Stimulated activated CD8-positive, alpha-beta memory T cell treated with anti-CD3 and anti-CD28 coated beads, Interleukin-4, amount 100 ng/mL, for 48 hours (primary cell): ENCODE results near the gene RIMKLB.
"Not testable (repeated sequence)": the region's sequence is repeated elsewhere in the genome, so short reads cannot be mapped to it uniquely, and the experiment has no call there.

ENCODE experiments used
- DNase-seq: peaks from one replicate; pipeline ENCODE4 v3.0.0-alpha.2; 2020

The RIMKLB gene

DNA sequence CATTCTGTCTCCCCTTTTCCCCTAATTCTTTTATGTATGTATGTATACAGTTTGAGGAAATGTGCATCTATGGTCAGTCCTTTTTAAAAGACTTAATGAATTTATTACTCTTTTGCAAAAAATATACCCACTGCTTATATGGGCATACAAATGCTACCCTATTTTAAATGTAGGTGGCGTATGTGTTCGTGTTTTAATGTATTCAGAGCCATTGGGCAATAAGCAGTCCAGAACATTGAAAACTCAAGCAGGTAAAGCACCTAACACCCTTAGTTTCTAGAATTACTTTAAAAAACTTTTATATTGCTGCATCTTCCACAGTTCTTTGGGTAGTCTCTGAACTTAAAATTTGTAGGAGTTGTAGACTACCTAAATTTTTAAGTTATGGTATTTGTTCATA, 82.1 kb downstream of the RIMKLB start:
- DNase-seq, result no peak

DNA sequence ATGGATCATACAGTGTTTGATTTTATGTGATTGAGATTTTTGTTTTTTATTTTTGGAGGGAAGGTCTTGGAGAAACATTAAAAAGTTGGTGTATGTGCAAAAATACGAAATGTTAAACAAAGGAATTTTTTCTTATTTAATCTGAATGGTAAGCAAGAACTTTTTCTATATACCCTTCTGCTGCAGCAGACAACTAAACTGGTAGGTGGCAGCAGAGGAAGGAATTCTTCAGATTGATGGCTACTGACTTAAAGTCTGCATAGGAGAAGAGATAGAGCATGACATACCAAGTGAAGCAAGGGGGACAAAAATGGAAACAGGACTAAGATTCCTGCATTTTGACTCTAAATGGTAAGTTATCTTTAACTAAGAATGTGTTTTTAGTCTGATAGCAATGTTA, 82.6 kb downstream of the RIMKLB start:
- no peak for DNase-seq

DNA sequence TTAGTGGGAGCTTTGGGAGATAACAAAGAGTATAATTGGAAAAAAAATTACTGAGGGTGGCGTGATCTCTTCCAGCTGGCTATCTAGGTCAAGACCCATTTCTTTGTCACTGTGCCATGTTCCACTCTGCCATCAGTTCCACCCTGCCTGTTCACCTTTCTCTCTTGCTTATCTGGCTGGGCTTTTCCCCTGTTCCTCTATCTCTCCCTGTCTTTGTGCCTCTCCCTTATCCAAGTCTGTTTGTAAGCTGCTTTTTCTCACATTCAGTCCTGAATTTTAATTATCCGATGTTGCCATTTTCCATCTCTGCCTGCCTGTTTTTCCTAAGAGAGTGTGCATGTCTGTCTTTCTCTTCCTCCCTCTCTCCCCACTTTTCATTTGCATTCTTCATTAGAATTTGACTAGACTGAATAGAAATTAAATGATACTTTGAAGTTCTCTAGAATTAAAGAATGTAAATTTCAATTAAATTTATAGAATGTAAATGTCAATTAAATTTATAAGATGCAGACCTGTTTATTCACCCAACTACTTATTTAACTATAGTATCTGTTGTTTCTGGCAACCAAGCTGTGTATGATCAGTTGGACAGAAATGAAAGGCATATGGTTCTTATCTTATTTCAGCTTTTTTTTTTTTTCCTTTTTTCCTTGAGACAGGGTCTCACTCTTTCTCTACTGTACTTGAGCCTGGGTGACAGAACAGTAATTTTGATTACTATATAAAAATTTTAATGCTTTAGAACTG, 83.8 kb downstream of the RIMKLB start:
- no peak for DNase-seq

DNA sequence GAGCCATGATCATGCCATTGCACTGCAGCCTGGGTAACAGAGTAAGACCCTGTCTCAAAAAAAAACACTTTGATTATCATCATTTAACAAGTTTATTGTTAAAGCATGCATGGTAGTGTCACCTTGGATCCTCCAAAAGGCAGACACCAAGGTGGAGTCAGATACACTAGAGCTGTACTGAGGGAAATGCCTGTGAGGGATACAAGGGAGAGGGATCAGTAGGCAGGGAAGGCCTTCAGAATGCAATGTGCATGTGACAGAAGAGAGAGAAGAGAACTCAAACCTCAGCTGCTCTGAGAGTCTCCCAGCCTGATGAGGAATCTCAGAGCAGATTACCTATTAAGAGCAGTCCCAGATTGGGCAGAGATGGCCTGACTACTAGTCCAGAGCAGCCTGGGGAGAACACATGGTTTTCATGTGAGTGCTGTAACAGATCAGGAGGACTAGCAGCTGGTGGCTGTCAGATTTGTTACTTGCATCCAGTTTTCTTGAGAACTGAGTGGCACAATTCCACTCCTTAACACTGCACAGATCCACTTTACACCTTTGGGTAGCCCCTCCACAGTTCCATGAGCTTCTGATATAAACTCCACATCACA, 86.6 kb downstream of the RIMKLB start:
- DNase-seq, result no peak

DNA sequence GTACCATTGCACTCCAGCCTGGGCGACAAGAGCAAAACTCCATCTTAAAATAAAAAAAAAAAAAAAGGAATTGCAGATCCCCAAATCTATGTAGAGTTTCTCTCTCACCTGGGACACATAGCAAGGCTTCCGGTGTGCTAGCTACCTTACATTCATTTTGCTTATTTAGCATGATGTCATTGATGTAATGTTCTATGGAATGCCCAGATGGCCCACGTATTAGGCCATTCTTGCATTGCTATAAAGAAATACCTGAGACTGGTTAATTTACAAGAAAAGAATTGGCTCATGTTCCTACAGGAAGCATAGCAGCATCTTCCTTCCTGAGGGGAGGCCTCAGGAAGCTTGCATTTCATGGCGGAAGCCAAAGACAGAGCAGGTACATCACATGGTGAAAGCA, 87.7 kb downstream of the RIMKLB start:
- DNase-seq, result no peak

DNA sequence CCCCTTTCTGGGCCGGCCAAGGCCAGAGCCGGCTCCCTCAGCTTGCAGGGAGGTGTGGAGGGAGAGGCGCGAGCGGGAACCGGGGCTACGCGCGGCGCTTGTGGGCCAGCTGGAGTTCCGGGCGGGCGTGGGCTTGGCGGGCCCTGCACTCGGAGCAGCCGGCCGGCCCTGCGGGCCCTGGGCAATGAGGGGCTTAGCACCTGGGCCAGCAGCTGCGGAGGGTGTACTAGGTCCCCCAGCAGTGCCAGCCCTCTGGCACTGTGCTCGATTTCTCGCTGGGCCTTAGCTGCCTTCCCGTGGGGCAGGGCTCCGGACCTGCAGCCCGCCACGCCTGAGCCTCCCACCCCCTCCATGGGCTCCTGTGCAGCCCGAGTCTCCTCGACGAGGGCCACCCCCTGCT, 89.4 kb downstream of the RIMKLB start:
- DNase-seq, result not testable (repeated sequence)

DNA sequence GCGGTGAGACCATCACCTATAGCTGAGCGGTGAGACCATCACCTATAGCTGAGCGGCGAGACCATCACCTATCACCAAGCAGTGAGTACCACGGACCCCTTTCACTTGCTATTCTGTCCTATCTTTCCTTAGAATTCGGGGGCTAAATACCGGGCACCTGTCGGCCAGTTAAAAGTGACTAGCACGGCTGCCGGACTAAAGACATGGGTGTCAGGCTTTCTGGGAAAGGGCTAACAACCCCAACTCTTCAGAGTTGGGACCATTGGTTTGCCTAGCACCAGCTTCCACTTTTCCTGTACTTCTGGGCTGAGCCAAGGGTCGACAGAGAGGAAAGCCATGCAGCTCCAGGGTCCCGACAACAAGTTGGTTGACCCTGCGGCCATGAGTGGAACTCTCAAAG, 90.9 kb downstream of the RIMKLB start:
- DNase-seq, result not testable (repeated sequence)

DNA sequence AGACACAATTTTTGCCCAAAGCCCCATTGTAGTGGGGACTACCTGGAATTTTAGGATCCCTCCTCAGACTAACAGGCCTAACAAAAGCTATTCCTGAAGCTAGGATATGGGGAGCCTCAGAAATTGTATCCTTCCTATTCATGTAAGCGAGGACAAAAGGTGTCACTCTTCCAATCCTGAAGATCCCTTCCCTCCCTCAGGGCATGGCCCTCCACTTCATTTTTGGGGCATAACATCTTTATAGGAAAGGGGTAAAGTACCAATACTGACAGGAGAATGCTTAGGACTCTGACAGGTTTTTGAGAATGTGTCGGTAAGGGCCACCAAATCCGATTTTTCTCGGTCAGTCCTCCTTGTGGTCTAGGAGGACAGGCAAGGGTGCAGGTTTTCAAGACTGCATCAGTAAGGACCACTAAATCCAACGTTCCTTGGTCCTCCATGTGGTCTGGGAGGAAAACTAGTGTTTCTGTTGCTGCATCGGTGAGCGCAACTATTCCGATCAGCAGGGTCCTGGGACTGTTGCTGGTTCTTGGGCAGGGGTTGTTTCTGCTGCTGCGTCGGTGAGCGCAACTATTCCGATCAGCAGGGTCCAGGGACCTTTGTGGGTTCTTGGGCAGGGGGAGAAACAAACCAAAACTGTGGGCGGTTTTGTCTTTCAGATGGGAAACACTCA, 91.7 kb downstream of the RIMKLB start:
- DNase-seq, result not testable (repeated sequence)

DNA sequence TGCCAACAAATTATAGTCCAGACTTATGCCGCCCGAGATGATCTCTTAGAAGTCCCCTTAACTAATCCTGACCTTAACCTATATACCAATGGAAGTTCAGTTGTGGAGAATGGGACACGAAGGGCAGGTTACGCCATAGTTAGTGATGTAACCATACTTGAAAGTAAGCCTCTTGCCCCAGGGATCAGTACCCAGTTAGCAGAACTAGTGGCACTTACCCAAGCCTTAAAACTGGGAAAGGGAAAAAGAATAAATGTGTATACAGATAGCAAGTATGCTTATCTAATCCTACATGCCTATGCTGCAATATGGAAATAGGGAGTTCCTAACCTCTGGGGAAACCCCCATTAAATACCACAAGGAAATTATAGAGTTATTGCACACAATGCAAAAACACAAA, 95.4 kb downstream of the RIMKLB start:
- DNase-seq, result not testable (repeated sequence)

DNA sequence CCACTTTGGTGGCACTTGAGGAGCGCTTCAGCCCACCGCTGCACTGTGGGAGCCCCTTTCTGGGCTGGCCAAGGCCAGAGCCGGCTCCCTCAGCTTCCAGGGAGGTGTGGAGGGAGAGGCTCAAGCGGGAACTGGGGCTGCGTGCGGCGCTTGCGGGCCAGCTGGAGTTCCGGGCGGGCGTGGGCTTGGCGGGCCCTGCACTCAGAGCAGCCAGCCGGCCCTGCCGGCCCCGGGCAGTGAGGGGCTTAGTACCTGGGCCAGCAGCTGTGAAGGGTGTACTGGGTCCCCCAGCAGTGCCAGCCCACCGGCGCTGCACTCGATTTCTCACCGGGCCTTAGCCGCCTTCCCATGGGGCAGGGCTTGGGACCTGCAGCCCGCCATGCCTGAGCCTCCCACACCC, 96.8 kb downstream of the RIMKLB start:
- DNase-seq, result not testable (repeated sequence)

DNA sequence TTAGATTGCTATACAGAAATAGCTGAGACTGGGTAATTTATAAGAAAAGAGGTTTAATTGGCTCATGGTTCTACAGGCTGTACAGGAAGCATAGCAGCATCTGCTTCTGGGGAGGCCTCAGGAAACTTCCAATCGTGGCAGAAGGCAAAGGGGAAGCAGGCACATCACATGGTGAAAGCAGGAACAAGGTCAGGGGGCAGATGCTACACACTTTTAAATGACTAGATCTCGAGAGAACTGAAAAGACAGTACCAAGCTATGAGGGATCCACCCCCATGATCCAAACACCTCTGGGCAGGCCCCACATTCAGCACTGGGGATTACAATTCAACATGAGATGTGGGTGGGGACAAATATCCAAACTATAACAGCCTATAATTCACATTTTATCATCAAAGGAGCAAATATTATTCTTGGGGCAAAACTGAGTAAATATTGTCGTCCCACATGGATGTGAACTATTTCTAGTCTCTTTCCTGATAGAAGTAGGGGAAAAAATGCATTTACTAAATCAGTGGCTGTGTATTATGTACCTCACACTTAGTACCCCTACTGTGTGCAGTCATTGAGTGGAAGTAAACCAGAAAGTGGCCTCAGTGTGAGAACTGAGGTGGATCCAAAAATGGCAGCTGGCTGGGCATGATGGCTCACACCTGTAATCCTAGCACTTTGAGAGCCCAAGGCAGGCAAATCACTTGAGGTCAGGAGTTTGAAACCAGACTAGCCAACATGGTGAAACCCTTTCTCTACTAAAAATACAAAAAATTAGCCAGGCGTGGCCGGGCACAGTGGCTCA, 99.2 kb downstream of the RIMKLB start:
- no peak for DNase-seq

DNA sequence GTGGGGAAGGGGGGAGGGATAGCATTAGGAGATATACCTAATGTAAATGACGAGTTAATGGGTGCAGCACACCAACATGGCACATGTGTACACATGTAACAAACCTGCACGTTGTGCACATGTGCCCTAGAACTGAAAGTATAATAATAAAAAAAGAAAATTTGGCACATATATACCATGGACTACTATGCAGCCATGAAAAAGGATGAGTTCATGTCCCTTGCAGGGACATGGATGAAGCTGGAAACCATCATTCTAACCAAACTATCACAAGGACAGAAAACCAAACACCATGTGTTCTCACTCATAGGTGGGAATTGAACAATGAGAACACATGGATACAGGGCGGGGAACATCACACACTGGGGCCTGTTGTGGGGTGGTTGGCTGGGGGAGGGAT, 103.4 kb downstream of the RIMKLB start:
- DNase-seq, result not testable (repeated sequence)

DNA sequence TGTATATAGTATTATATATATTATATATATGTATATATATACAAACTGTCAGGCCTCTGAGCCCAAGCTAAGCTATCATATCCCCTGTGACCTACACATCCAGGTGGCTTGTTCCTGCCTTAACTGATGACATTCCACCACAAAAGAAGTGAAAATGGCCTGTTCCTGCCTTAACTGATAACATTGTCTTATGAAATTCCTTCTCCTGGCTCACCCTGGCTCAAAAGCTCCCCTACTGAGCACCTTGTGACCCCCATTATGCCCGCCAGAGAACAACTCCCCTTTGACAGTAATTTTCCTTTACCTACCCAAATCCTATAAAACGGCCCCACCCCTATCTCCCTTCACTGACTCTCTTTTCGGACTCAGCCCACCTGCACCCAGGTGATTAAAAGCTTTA, 107.0 kb downstream of the RIMKLB start:
- not testable (repeated sequence) for DNase-seq

DNA sequence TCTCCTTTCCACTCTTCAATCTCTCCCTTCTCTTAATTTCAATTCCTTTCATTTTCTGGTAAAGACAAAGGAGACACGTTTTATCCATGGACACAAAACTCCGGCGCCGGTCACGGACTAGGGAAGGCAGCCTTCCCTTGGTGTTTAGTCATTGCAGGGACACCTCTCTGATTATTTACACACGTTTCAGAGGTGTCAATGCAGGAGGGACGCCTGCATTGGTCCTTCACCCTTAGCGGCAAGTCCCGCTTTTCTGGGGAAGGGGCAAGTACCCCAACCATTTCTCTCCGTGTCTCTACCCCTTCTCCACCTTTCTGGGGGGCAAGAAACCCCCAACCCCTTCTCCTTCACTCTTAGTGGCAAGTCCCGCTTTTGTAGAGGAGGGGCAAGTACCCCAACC, 107.7 kb downstream of the RIMKLB start:
- DNase-seq, result not testable (repeated sequence)

DNA sequence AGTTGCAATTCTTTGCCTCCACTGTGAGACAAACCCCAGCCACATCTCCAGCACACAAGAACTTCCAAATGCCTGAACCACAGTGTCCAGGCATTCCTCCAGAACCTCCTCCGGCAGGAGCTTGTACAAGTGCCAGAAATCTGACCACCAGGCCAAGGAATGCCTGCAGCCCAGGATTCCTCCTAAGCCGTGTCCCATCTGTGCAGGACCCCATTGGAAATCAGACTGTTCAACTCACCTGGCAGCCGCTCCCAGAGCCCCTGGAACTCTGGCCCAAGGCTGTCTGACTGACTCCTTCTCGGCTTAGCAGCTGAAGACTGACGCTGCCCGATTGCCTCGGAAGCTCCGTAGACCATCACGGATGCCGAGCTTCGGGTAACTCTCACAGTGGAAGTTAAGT, 109.3 kb downstream of the RIMKLB start:
- DNase-seq, result not testable (repeated sequence)

DNA sequence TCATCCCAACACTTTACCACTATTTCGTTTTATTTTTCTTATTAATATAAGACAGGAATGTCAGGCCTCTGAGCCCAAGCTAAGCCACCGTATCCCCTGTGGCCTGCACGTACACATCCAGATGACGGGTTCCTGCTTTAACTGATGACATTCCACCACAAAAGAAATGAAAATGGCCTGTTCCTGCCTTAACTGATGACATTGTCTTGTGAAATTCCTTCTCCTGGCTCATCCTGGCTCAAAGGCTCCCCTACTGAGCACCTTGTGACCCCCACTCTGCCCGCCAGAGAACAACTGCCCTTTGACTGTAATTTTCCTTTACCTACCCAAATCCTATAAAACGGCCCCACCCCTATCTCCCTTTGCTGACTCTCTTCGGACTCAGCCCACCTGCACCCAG, 112.3 kb downstream of the RIMKLB start:
- DNase-seq, result not testable (repeated sequence)

DNA sequence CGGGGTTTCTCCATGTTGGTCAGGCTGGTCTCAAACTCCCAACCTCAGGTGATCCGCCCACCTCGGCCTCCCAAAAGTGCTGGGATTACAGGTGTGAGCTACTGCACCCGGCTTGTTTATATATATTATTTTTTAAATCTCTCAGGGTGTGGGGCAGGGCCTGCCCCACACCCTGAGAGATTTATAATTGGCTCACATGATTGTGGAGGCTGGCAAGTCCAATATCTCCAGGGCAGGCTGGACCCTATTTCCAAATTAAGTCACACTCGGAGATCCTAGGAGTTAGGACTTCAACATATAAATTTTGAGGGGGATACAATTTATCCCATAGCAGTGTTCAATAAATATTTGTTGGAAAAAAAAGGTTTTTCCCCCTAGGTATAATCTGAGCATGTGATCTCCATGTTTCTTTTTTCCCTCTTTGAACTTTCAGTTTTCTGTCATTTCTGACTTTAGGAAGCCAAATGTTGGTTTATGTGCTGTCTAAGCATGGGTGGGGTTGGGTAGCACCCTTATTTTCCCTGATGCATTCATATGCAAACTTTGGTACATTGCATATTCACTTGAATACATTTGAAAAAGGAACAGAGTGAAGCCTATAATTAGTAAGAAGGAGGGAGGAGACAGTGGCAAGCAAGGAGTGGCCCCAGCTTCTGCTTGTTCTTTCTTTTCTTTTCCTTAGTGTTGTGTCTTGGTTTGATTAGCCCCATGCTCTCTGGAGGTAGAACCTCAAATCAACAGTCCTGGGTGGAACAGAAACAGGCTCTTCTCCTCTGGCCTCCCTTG, 116.0 kb downstream of the RIMKLB start:
- no peak for DNase-seq

DNA sequence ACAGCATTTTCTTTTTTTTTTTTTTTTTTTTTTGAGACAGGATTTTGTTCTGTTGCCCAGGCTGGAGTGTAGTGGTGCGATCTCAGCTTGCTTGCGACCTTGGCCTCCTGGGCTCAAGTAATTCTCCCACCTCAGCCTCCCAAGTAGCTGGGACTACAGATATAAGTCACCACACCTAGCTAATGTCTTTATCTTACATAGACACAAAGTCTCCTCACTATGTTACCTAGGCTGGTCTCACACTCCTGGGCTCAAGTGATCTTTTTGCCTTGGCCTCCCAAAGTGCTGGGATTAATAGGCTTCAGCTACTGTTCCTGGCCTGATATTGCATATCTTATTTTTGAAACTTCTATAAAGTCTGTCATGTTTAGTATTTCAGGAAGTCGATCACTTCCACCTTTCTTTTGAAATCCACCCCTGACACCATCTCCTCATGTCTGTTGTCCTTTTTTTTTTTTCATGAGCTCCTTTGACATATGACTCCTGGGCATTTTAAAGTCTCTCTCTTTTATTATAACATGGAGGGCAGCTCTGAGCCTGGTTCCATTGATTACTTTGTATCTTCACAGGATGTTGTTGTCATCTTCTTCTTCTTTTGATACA, 118.8 kb downstream of the RIMKLB start:
- no peak for DNase-seq

DNA sequence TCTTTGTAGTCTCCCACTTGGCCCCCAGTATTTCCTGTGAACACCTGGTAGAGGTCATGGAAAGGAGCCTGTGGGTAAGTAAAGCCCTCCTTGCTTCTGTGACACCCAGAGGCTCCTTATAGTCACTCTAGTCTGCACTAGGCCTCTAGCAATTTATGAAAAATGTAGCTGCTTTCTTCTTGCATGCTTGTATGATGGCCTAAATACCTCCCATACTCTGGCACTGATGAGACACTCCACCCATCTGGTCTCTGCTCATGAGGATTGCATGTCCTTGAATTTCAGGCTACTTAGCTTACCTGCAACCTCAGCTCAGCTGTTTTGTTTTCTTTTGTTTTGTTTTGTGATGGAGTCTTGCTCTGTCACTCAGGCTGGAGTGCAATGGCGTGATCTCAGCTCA, 120.1 kb downstream of the RIMKLB start:
- no peak for DNase-seq

DNA sequence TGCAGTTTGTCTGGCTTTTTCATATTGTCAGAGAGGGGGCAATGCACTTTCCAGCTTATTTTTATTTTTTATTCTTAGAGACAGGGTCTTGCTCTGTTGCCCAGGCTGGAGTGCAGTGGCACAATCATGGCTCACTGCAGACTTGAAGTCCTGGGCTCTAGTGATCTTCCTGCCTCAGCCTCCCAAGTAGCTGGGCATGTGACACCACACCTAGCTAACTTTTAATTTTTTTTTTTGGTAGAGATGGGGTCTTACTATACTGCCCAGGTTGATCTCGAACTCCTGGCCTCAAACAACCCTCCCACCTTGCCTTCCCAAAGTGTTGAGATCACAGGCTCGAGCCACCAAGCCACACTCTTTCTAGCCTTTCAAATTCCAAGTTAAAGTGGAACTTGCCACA, 120.7 kb downstream of the RIMKLB start:
- DNase-seq, result no peak

DNA sequence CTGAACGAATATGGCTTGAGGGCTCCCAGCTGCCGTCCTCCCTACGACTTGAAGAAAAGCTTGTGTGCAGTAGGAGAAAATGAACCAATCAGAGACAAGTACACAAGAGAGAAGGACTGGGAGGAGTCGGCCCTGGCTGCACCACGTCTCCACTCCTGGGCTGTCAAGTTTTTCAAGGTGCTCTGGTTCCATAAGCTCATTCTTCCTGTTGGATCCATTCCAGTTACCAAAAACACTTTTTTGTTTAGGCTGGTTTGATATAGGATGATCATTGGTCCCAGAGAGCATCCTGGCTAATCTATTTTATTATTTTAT, 121.8 kb downstream of the RIMKLB start:
- DNase-seq, result no peak

DNA sequence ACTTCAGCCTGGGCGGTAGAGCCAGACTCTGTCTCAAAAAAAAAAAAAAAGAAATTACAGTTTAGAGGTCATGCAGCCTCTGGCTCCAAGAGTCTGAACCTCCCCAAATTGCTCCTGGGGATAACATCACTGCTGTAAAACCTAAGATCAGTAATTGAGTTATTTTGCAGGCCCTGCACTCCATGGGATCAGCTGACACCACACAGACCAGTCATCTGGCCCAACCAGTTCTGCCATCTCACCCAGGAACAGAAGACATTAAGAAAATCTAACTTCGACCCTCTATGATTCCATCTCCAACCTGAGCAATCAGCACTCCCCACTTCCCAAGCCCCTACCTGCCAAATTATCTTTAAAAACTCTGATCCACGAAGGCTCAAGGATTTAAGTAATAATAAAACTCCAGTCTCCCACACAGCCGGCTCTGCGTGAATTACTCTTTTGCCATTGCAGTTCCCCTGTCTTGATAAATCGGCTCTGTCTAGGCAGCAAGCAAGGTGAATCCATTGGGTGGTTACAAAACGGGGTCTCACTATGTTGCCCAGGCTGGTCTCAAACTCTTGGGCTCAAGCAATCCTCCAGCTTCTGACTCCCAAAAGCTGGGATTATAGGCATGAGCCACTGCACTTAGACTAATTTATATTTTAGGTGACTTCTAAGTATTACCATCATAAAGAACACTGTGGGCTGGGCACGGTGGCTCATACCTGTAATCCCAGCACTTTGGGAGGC, 123.1 kb downstream of the RIMKLB start:
- not testable (repeated sequence) for DNase-seq
